H1 (cell line): Measurements from ENCODE around the gene RPL28. TPM values are rescaled to one million over a fixed set of nuclear protein-coding genes. Genes with fewer than 3 reads are reported as not detected.

Source experiments
- CBX8 ChIP-seq: fragments of 300-800, 300-1000 bp; sonication (generic); IDR thresholded peaks from 2 replicates; pipeline ENCODE4 v1.7.1; 2016; ENCODE audit warnings: low read depth, low read length, borderline replicate concordance
- CTBP2 ChIP-seq: IDR thresholded peaks from 2 replicates; pipeline ENCODE4 v1.7.0; 2011; ENCODE audit warnings: borderline replicate concordance, mild to moderate bottlenecking, moderate library complexity, mixed read lengths, low read length; ENCODE audit not compliant: insufficient read depth, insufficient read length
- HDAC6 ChIP-seq: IDR thresholded peaks from one replicate; pipeline ENCODE4 v1.7.1; 2012; ENCODE audit warnings: low read depth, mild to moderate bottlenecking, inconsistent platforms, low read length, moderate library complexity
- JUND ChIP-seq: IDR thresholded peaks from 2 replicates; pipeline ENCODE4 v1.6.1; 2011; ENCODE audit warnings: mild to moderate bottlenecking, improper control_type of control experiment, low read length
- KDM1A ChIP-seq: fragments of 200-600, 300-600 bp; sonication (generic); IDR thresholded peaks from 2 replicates; pipeline ENCODE4 v1.7.1; 2016; ENCODE audit warnings: mild to moderate bottlenecking, low read length, borderline replicate concordance
- KDM4A ChIP-seq: IDR thresholded peaks from one replicate; pipeline ENCODE4 v1.7.1; 2012; ENCODE audit warnings: low read depth, mild to moderate bottlenecking, moderate library complexity, low read length, inconsistent platforms; ENCODE audit not compliant: severe bottlenecking
- KDM5A ChIP-seq: fragments of 200-600 bp; IDR thresholded peaks from 2 replicates; pipeline ENCODE4 v1.7.1; 2012; ENCODE audit warnings: mild to moderate bottlenecking, low read length, inconsistent platforms, mixed read lengths
- NANOG ChIP-seq: IDR thresholded peaks from 2 replicates; pipeline ENCODE4 v1.6.1; 2011; ENCODE audit warnings: low read length, low read depth, mild to moderate bottlenecking, inconsistent platforms; ENCODE audit not compliant: insufficient read depth, poor library complexity, severe bottlenecking
- POLR2A ChIP-seq, 2 experiments: IDR thresholded peaks; 1 replicate in 1 of 2; 2 replicates in 1 of 2; pipeline ENCODE4 v1.6.1; 2011; ENCODE audit warnings: low read depth in 2 of 2, low read length in 2 of 2, mild to moderate bottlenecking in 2 of 2; ENCODE audit errors: control extremely low read depth in 1 of 2
- POU5F1 ChIP-seq: IDR thresholded peaks from 2 replicates; pipeline ENCODE4 v1.6.1; 2011; ENCODE audit warnings: low read depth, mild to moderate bottlenecking, low read length, moderate library complexity
- RAD21 ChIP-seq, 2 experiments: IDR thresholded peaks in 1 of 2; conservative IDR thresholded peaks in 1 of 2; 2 replicates each; pipeline ENCODE4 v1.6.1; 2011; ENCODE audit warnings: low read depth in 2 of 2, low read length in 2 of 2, improper control_type of control experiment in 1 of 2, inconsistent platforms in 1 of 2, mild to moderate bottlenecking in 1 of 2, moderate library complexity in 1 of 2
- RFX5 ChIP-seq: IDR thresholded peaks from 2 replicates; pipeline ENCODE4 v1.6.1; 2011; ENCODE audit warnings: low read depth, low read length, improper control_type of control experiment, borderline replicate concordance
- RNF2 ChIP-seq: fragments of 200-900, 300-1000 bp; sonication (generic); IDR thresholded peaks from 2 replicates; pipeline ENCODE4 v1.7.1; 2016; ENCODE audit warnings: borderline replicate concordance, low read depth, mild to moderate bottlenecking, antibody characterized with exemption, low read length; ENCODE audit not compliant: poor library complexity, severe bottlenecking; ENCODE audit errors: missing control alignments
- RXRA ChIP-seq: IDR thresholded peaks from 2 replicates; pipeline ENCODE4 v1.6.1; 2011; ENCODE audit warnings: low read depth, mild to moderate bottlenecking, low read length, moderate library complexity; ENCODE audit not compliant: insufficient read depth
- SAP30 ChIP-seq: fragments of 300-600 bp; sonication (generic); IDR thresholded peaks from 2 replicates; pipeline ENCODE4 v1.7.1; 2012; ENCODE audit warnings: low read length, moderate library complexity, mild to moderate bottlenecking, inconsistent platforms; ENCODE audit not compliant: insufficient read depth, insufficient replicate concordance
- SIN3A ChIP-seq, 2 experiments: IDR thresholded peaks in 1 of 2; conservative IDR thresholded peaks in 1 of 2; 2 replicates each; pipeline ENCODE4 v1.6.1; 2011 to 2012; ENCODE audit warnings: low read length in 2 of 2, improper control_type of control experiment in 1 of 2, low read depth in 1 of 2, mild to moderate bottlenecking in 1 of 2
- SIX5 ChIP-seq: IDR thresholded peaks from 2 replicates; pipeline ENCODE4 v1.6.1; 2011; ENCODE audit warnings: mild to moderate bottlenecking, low read depth, low read length
- SP2 ChIP-seq: IDR thresholded peaks from 2 replicates; pipeline ENCODE4 v1.6.1; 2012; ENCODE audit warnings: mild to moderate bottlenecking, low read length, inconsistent platforms
- YY1 ChIP-seq: IDR thresholded peaks from 2 replicates; pipeline ENCODE4 v1.6.1; 2011; ENCODE audit warnings: low read depth, mild to moderate bottlenecking, low read length
- polyA plus RNA-seq, 7 experiments: library from polyadenylated mRNA; depleted of rRNA in 3 of 7; stranded (reverse) in 5 of 7; unstranded in 2 of 7; fragments of >200 nt in 5 of 7; fragments of 200-250 nt in 2 of 7; gene quantifications; 1 replicate in 5 of 7; 2 replicates in 1 of 7; 4 replicates in 1 of 7; pipeline versions ENCODE4 v1.2.1 to v1.2.3, GENCODE V29; 2011 to 2013; ENCODE audit warnings: missing spikeins in 2 of 7, mixed read lengths in 2 of 7
- total RNA-seq: library from RNA; stranded (reverse); fragmentation: NEBNext Ultra II Directional; extraction: Animal tissue kit (Norgen Biotek cat#: 25700); gene quantifications from 2 replicates; pipeline ENCODE4 v1.2.1, GENCODE V29; 2021
- TF ChIP-seq, protein P1 (sequence below): IDR thresholded peaks from 2 replicates; pipeline ENCODE4 v1.6.1; 2012; ENCODE audit warnings: inconsistent platforms
- TF ChIP-seq, protein P2 (sequence below): IDR thresholded peaks from 2 replicates; pipeline ENCODE4 v1.6.1; 2012; ENCODE audit warnings: low read length, inconsistent platforms

RPL28 gene
- total and polyA plus RNA-seq, 2 of the 8 experiments (the other 6 are each of a cell fraction or from before 2014, with no cell fraction given), result 2,123 to 8,402 TPM

DNA sequence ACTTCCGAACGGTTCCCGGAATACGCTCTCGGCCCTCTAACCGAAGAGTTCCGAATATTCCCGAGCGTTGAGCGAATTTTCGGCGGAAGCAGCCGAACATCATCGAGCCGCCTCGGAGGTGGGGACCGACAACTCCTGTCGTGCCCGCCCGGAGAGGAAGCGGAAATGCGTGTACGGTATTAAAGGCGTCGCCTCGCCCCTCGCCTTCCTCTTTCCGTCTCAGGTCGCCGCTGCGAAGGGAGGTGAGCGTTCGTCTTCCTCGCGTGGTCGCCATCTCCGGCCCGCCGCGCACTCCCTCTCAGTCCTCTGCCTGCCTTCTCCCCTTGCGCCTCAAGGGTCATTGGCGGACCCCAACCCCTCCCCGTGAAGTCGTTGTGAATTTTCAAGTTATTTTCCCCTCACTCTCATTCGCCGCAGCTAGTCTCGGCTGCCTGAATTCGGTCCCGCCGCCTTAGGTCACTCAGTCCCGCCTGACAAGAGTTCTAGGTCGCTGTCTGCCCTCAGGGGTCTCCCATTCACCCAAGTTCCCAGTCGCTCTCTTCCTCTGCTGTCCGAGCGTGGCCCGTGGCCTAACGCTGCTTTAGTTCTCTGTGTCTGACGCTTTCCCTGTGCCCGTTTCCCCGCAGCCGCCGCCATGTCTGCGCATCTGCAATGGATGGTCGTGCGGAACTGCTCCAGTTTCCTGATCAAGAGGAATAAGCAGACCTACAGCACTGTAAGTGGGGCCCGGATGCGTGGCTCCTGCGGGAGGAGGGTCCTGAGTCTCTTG is at the start of gene RPL28 (continued):
- TF ChIP-seq NANOG, result no peak
- TF ChIP-seq SP2, result no peak
- TF ChIP-seq CBX8, result no peak
- TF ChIP-seq RFX5, result 0 out of 2 replicates have a peak, but pooled peaks have one; percentile 4
- TF ChIP-seq, protein P1, sequence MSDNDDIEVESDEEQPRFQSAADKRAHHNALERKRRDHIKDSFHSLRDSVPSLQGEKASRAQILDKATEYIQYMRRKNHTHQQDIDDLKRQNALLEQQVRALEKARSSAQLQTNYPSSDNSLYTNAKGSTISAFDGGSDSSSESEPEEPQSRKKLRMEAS, result peak; percentile 64
- no peak for TF ChIP-seq YY1
- TF ChIP-seq SAP30, result peak; percentile 93
- TF ChIP-seq HDAC6, result no peak
- no peak for TF ChIP-seq RNF2
- no peak for TF ChIP-seq CTBP2
- no peak for TF ChIP-seq KDM1A
- TF ChIP-seq POLR2A (IDR thresholded peaks at IDR 0.05; ENCODE audit: control extremely low read depth in 1 of 2, low read depth in 2 of 2, low read length in 2 of 2), result peak; percentile 100
- no peak for TF ChIP-seq SIX5
- TF ChIP-seq RXRA, result no peak
- TF ChIP-seq KDM4A, result peak; percentile 37
- TF ChIP-seq JUND, result no peak
- TF ChIP-seq KDM5A, result no peak; the same call in 1 of the 2 replicates
- TF ChIP-seq, protein P2, sequence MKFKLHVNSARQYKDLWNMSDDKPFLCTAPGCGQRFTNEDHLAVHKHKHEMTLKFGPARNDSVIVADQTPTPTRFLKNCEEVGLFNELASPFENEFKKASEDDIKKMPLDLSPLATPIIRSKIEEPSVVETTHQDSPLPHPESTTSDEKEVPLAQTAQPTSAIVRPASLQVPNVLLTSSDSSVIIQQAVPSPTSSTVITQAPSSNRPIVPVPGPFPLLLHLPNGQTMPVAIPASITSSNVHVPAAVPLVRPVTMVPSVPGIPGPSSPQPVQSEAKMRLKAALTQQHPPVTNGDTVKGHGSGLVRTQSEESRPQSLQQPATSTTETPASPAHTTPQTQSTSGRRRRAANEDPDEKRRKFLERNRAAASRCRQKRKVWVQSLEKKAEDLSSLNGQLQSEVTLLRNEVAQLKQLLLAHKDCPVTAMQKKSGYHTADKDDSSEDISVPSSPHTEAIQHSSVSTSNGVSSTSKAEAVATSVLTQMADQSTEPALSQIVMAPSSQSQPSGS, result no peak
- peak in 1 of 2 experiments; percentile 85; a peak in 2 of 4 replicates for TF ChIP-seq SIN3A (conservative IDR thresholded peaks at IDR 0.05 in 1 of 2, IDR thresholded peaks at IDR 0.05 in 1 of 2; ENCODE audit: low read depth in 1 of 2, low read length in 2 of 2)
- TF ChIP-seq POU5F1, result no peak
- no peak for TF ChIP-seq RAD21 (IDR thresholded peaks at IDR 0.05 in 1 of 2, conservative IDR thresholded peaks at IDR 0.05 in 1 of 2; ENCODE audit: low read depth in 2 of 2, low read length in 2 of 2)
